K562 (cell line): ENCODE measurements around the gene ZNF669. TPM values are rescaled to one million over a fixed set of nuclear protein-coding genes. Genes with fewer than 3 reads are reported as not detected.

ENCODE experiments used
- ATAC-seq: fragments of 200-7000 bp; cut with Tn5 transposase; 3 replicates; pipeline ENCODE4 v1.9.1; 2020; ENCODE audit warnings: moderate library complexity
- BruUV-seq: library from RNA; stranded (reverse); fragments of 400-500 nt; replicated peaks from 2 replicates; lab custom pipeline; 2021; lab: Mats Ljungman, UMichigan
- CTCF ChIA-PET: fragments of 300-600 bp; formaldehyde crosslinking; extraction: SDS; loops from one replicate; lab custom pipeline; 2021; ENCODE audit warnings: low intra/inter-chr PET ratio; lab: Yijun Ruan, JAX
- POLR2A ChIA-PET: fragments of 300-600, 350-650 bp; sonication (Branson Sonifier 250); formaldehyde crosslinking; extraction: SDS; loops from one replicate; lab custom pipeline; 2021; ENCODE audit warnings: antibody characterized with exemption, inconsistent platforms; lab: Yijun Ruan, JAX
- DNase-seq, 4 experiments: peaks; one replicate each; pipeline versions ENCODE4 v3.0.0 to v3.0.0-alpha.2; 2011 to 2018; ENCODE audit warnings: low spot score in 3 of 4, mixed read lengths in 3 of 4; ENCODE audit errors: extremely low read depth in 1 of 4
- FAIRE-seq: peaks from 2 replicates; lab custom pipeline; 2011; peaks lifted over from hg19 to GRCh38; lab: Jason Lieb, UNC
- H2AFZ ChIP-seq: 2 replicates; pipeline ENCODE4 v1.6.0; 2011; ENCODE audit warnings: low read depth, low read length, control low read depth, inconsistent platforms
- H3K27ac ChIP-seq: fragments of 200-600 bp; 3 replicates; pipeline ENCODE4 v1.8.0; 2011; ENCODE audit warnings: low read depth, mild to moderate bottlenecking, control low read depth, inconsistent platforms, low read length, moderate library complexity, mixed read lengths; ENCODE audit errors: extremely low read depth
- H3K27me3 ChIP-seq, 2 experiments: fragments of 300-600 bp in 1 of 2; 2 replicates in 1 of 2; 3 replicates in 1 of 2; pipeline versions ENCODE4 v1.6.0 to v1.8.0; 2011; ENCODE audit warnings: inconsistent platforms in 2 of 2, low read length in 2 of 2, mild to moderate bottlenecking in 1 of 2, mixed read lengths in 1 of 2, moderate library complexity in 1 of 2; ENCODE audit not compliant: control insufficient read depth in 2 of 2, insufficient read depth in 2 of 2
- H3K36me3 ChIP-seq: fragments of 300-600 bp; 3 replicates; pipeline ENCODE4 v1.8.0; 2011; ENCODE audit warnings: mild to moderate bottlenecking, low read length, inconsistent platforms; ENCODE audit not compliant: control insufficient read depth, insufficient read depth
- H3K4me1 ChIP-seq, 2 experiments: fragments of 200-600 bp in 1 of 2; replicated peaks in 1 of 2; 2 replicates in 1 of 2; 3 replicates in 1 of 2; pipeline versions ENCODE4 v1.5.1 to v1.8.0; 2011; ENCODE audit warnings: inconsistent platforms in 2 of 2, low read length in 2 of 2, mild to moderate bottlenecking in 1 of 2, mixed read lengths in 1 of 2, moderate library complexity in 1 of 2; ENCODE audit not compliant: control insufficient read depth in 2 of 2, insufficient read depth in 2 of 2
- H3K4me2 ChIP-seq: 2 replicates; pipeline ENCODE4 v1.6.1; 2011; ENCODE audit warnings: low read length, control low read depth, inconsistent platforms, mixed read lengths; ENCODE audit not compliant: insufficient read depth
- H3K4me3 ChIP-seq: fragments of 200-600 bp; sonication (generic), shearing (Covaris generic); 2 replicates; pipeline ENCODE4 v1.5.1; 2016; ENCODE audit warnings: control low read depth, inconsistent platforms
- H3K79me2 ChIP-seq: fragments of 200-600 bp; 3 replicates; pipeline ENCODE4 v1.8.0; 2011; ENCODE audit warnings: low read length, inconsistent platforms; ENCODE audit not compliant: control insufficient read depth, insufficient read depth
- H3K9ac ChIP-seq, 2 experiments: 2 replicates each; pipeline versions ENCODE4 v1.6.0 to v1.6.1; 2011; ENCODE audit warnings: low read depth in 2 of 2, low read length in 2 of 2, control low read depth in 1 of 2, inconsistent platforms in 1 of 2, mild to moderate bottlenecking in 1 of 2, mixed read lengths in 1 of 2; ENCODE audit not compliant: insufficient read depth in 1 of 2
- H3K9me1 ChIP-seq: one replicate; pipeline ENCODE4 v1.6.0; 2011; ENCODE audit warnings: inconsistent platforms, mild to moderate bottlenecking, low read length, moderate library complexity; ENCODE audit not compliant: control insufficient read depth, insufficient read depth
- H3K9me3 ChIP-seq: replicated peaks from 2 replicates; pipeline ENCODE4 v1.5.1; 2011; ENCODE audit warnings: low read depth, low read length, inconsistent platforms; ENCODE audit not compliant: control insufficient read depth, insufficient read depth
- H4K20me1 ChIP-seq: replicated peaks from 2 replicates; pipeline ENCODE4 v1.6.1; 2011; ENCODE audit warnings: low read length, inconsistent platforms, mixed read lengths; ENCODE audit not compliant: control insufficient read depth, insufficient read depth
- EGR1 ChIP-seq: fragments of 450-650 bp; conservative IDR thresholded peaks from 2 replicates; pipeline ENCODE4 v1.6.1; 2017; ENCODE audit warnings: mild to moderate bottlenecking
- MAZ ChIP-seq, 2 experiments: fragments of 450-650 bp in 1 of 2; sonication (generic) in 1 of 2; formaldehyde crosslinking; IDR thresholded peaks in 1 of 2; conservative IDR thresholded peaks in 1 of 2; 2 replicates each; pipeline versions ENCODE4 v1.4.0 to v1.5.0; 2020; ENCODE audit warnings: mild to moderate bottlenecking in 1 of 2, missing genetic modification reagents in 1 of 2
- MITF ChIP-seq: IDR thresholded peaks from 2 replicates; pipeline ENCODE4 v1.6.1; 2014; ENCODE audit warnings: antibody characterized with exemption
- NFIX ChIP-seq: fragments of 250-450 bp; sonication (Bioruptor Pico); IDR thresholded peaks from 2 replicates; pipeline ENCODE4 v1.4.0; 2020; ENCODE audit warnings: low read depth, mild to moderate bottlenecking, moderate library complexity
- NRF1 ChIP-seq, 2 experiments: fragments of 450-650 bp; IDR thresholded peaks in 1 of 2; conservative IDR thresholded peaks in 1 of 2; 2 replicates each; pipeline ENCODE4 v1.6.1; 2014; ENCODE audit warnings: mild to moderate bottlenecking in 2 of 2
- POLR2AphosphoS5 ChIP-seq: IDR thresholded peaks from 2 replicates; pipeline ENCODE4 v1.6.1; 2011; ENCODE audit warnings: mild to moderate bottlenecking, low read depth, low read length, moderate library complexity; ENCODE audit not compliant: control insufficient read depth, insufficient read depth
- ZNF740 ChIP-seq, 3 experiments: fragments of 200-800 bp in 1 of 3; sonication (Bioruptor generic) in 1 of 3; sonication (generic) in 1 of 3; formaldehyde crosslinking in 1 of 3; IDR thresholded peaks; 2 replicates each; pipeline versions ENCODE4 v1.6.1 to v1.8.0; 2016 to 2022; ENCODE audit warnings: mild to moderate bottlenecking in 2 of 3, missing compliant biosample characterization in 2 of 3, missing genetic modification characterization in 2 of 3, missing genetic modification reagents in 1 of 3
- WGBS: fragments of 100-300 bp; shearing (Covaris generic); methylation state at CpG from one replicate; pipeline ENCODE4 v1.1.6; 2016; ENCODE audit warnings: low coverage, mixed read lengths; ENCODE audit not compliant: insufficient coverage; ENCODE audit errors: missing lambda C conversion rate; 5-methylcytosine and 5-hydroxymethylcytosine counted together
- in situ Hi-C: fragments of 300-500 bp; cut with MboI; formaldehyde crosslinking; loops from 4 replicates; pipeline ENCODE4 v1.15.0; 2018; ENCODE audit warnings: inconsistent platforms, mixed read lengths
- intact Hi-C: fragments of 100-400 bp; cut with micrococcal nuclease; formaldehyde crosslinking; loops from 2 replicates; pipeline ENCODE4 v1.14.2; 2022
- polyA plus RNA-seq, 8 experiments: library from polyadenylated mRNA; depleted of rRNA in 4 of 8; stranded (reverse) in 5 of 8; unstranded in 3 of 8; fragments of >200 nt; fragmentation: Nextera tagmentation in 2 of 8; fragmentation: Illumina TruSeq in 1 of 8; extraction: Ambion mirVana in 2 of 8; extraction: Trizol in 1 of 8; gene quantifications; 2 replicates each; pipeline versions ENCODE4 v1.2.1 to v1.2.3, GENCODE V29; 2011 to 2014; ENCODE audit warnings: inconsistent platforms in 1 of 8, missing spikeins in 1 of 8
- total RNA-seq, 7 experiments: library from RNA; depleted of rRNA in 6 of 7; stranded (reverse); fragments of >200 nt in 6 of 7; fragmentation: Illumina TruSeq in 2 of 7; extraction: Trizol in 2 of 7; gene quantifications; 2 replicates each; pipeline versions ENCODE4 v1.2.1 to v1.2.3, GENCODE V29; 2011 to 2021; ENCODE audit warnings: low replicate concordance in 1 of 7

Gene ZNF669
- total and polyA plus RNA-seq, 9 of the 15 experiments (the other 6 are each of a cell fraction or from before 2014, with no cell fraction given) = 5.3 to 18.3 (median 10.2) TPM

GRCh38 chr1:247115545-247115944, 11.4 kb upstream of the ZNF669 start:
- no peak overlapping the region for H3K27ac ChIP-seq
- no peak overlapping the region for H3K4me3 ChIP-seq
- TF ChIP-seq EGR1 (0 out of 2 replicates have a peak, but pooled peaks have one; percentile 7), NFIX (CRISPR knock-in tag) (no peak), MITF (no peak)
- intact Hi-C loops (no loop called here), in situ Hi-C loops (no loop called here)
- H3K4me2 ChIP-seq = no peak overlapping the region
- 90% methylated on average over 8 of the region's 12 CpGs for WGBS
- peaks cover 5% of the 10 kb centered on the region for H3K9me3 ChIP-seq
- DNase-seq (no peak), FAIRE-seq (no peak), ATAC-seq (no peak)
- no peak overlapping the region for H2AFZ ChIP-seq
- H3K36me3 ChIP-seq = no peaks in the 10 kb centered on the region
- H3K9me1 ChIP-seq = no peaks in the 10 kb centered on the region
- H4K20me1 ChIP-seq = no peaks in the 10 kb centered on the region
- H3K4me1 ChIP-seq = peaks cover 3 to 35% of the 10 kb centered on the region in 2 experiments
- POLR2A ChIA-PET = no interaction called here
- CTCF ChIA-PET = no interaction called here
- H3K9ac ChIP-seq = no peak overlapping the region
- H3K27me3 ChIP-seq = no peaks in the 10 kb centered on the region
- BruUV-seq = no TSS peak
- no peaks in the 10 kb centered on the region; the same call in 2 of the 3 replicates for H3K79me2 ChIP-seq

DNA sequence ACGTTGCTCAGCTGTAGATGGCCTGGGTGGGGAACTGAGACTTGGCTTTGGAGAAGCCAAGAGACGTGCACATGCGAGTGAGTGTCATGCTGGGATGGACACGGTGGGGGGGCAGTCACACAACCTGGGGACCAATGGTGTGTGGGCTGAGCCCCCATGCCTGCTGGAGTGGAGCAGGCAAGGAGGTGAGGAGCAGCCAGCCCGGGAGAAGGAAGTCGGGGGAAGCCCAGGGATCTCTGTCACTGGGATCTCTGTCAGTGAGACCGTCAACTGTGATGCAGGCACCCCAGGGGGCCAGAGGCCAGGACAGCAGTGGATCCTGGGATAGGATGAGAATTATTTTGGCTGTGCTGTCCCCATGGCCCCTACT, 11.0 kb upstream of the ZNF669 start:
- Histone ChIP-seq H3K36me3 (no peaks in the 10 kb centered on the region), H3K4me1 (peaks cover 4 to 39% of the 10 kb centered on the region in 2 experiments), H3K9me1 (no peaks in the 10 kb centered on the region), H3K27me3 (no peaks in the 10 kb centered on the region), H3K79me2 (no peaks in the 10 kb centered on the region; the same call in 2 of the 3 replicates)
- FAIRE-seq (no peak), ATAC-seq (no peak)
- POLR2A ChIA-PET = no interaction called here
- WGBS = 38% methylated on average over 7 of the region's 7 CpGs
- TF ChIP-seq MAZ (CRISPR knock-in tag; conservative IDR thresholded peaks at IDR 0.05 in 1 of 2, IDR thresholded peaks at IDR 0.05 in 1 of 2) (no peak), POLR2AphosphoS5 (no peak), NRF1 (conservative IDR thresholded peaks at IDR 0.05 in 1 of 2, IDR thresholded peaks at IDR 0.05 in 1 of 2) (no peak), ZNF740 (CRISPR knock-in tag; IDR thresholded peaks at IDR 0.05) (peak; percentile 75), ZNF740 (tag; IDR thresholded peaks at IDR 0.05) (no peak)
- TF ChIP-seq, all 486 proteins: peak for 1
- Histone ChIP-seq H3K4me3 (no peak overlapping the region), H4K20me1 (no peaks in the 10 kb centered on the region), H2AFZ (no peak overlapping the region), H3K9ac (no peak overlapping the region), H3K4me2 (no peak overlapping the region), H3K9me3 (peaks cover 5% of the 10 kb centered on the region), H3K27ac (no peak overlapping the region)
- no peak for DNase-seq
- in situ Hi-C loops = no loop called here
- CTCF ChIA-PET = no interaction called here
- no TSS peak for BruUV-seq
- intact Hi-C loops = no loop called here
